ENCODE data around the gene SSBP4. TPM values are rescaled to one million over a fixed set of nuclear protein-coding genes. Genes with fewer than 3 reads are reported as not detected.

SSBP4 gene
- 28.5 and 141 TPM in 2 replicates for total RNA-seq (2011; cell fraction: chromatin; rRNA removed; ENCODE audit: low replicate concordance)
- 209 and 228 TPM in 2 replicates for total RNA-seq (2011; cell fraction: nucleolus; rRNA removed)
- 68.6 and 76.2 TPM in 2 replicates for total RNA-seq (2011; cell fraction: nucleoplasm; rRNA removed)
- total RNA-seq (2014; rRNA removed) (125 and 188 TPM in 2 replicates), total RNA-seq (2014; rRNA removed; fragmentation: Illumina TruSeq; extraction: Trizol) (21.2 and 21.4 TPM in 2 replicates), total RNA-seq (2015; rRNA removed; fragmentation: Illumina TruSeq; extraction: Trizol) (72.3 and 76.3 TPM in 2 replicates), total RNA-seq (2021) (189 TPM in 2 replicates), polyA plus RNA-seq (2011; rRNA removed) (20.1 and 25.9 TPM in 2 replicates), polyA plus RNA-seq (2014; fragmentation: Illumina TruSeq; extraction: Trizol) (39.0 and 114 TPM in 2 replicates), polyA plus RNA-seq (2014; fragmentation: Nextera tagmentation; extraction: Ambion mirVana) (1 to 10 TPM; 1.1 to 1.9 TPM), polyA plus RNA-seq (2014; rRNA removed) (119 and 133 TPM in 2 replicates), polyA minus RNA-seq (2011; rRNA and poly(A)+ RNA removed) (3.6 and 7.0 TPM in 2 replicates), Bru-seq, nascent RNA (percentile 80 among the genes with signal in this experiment), BruChase-seq, experiment 1, labeled RNA remaining after a 2-hour chase (percentile 72 among the genes with signal in this experiment), BruChase-seq, experiment 2, labeled RNA remaining after a 6-hour chase (percentile 80 among the genes with signal in this experiment)
- 25.4 and 118 TPM in 2 replicates for polyA plus RNA-seq (2011; cell fraction: cytosol; rRNA removed)
- 134 and 296 TPM in 2 replicates for polyA plus RNA-seq (2011; cell fraction: nucleus; rRNA removed)
- 81.3 and 110 TPM in 2 replicates for polyA plus RNA-seq (2012)
- polyA minus RNA-seq (2011; cell fraction: cytosol; rRNA and poly(A)+ RNA removed), result 37.3 and 43.8 TPM in 2 replicates
- polyA minus RNA-seq (2011; cell fraction: nucleus; rRNA and poly(A)+ RNA removed), result 85.0 and 105 TPM in 2 replicates
- long read RNA-seq, experiment 1, transcript SSBP4-202 (17 exons, 1,721 nt), result minor isoform, 63 of 449 reads
- long read RNA-seq, experiment 1, transcript SSBP4-201 (18 exons, 1,768 nt), result major isoform, 68 of 449 reads
- long read RNA-seq, experiment 1, transcript SSBP4-203 (9 exons, 900 nt), result minor isoform, 12 of 449 reads
- long read RNA-seq, experiment 1, partial matches to known transcripts, result 134 of 449 reads
- long read RNA-seq, experiment 1, other reads (novel, unspliced or antisense), result 169 of 449 reads
- long read RNA-seq, experiment 2, transcript SSBP4-202 (17 exons, 1,721 nt), result minor isoform, 27 of 187 reads
- long read RNA-seq, experiment 2, transcript SSBP4-201 (18 exons, 1,768 nt), result major isoform, 31 of 187 reads
- long read RNA-seq, experiment 2, partial matches to known transcripts, result 62 of 187 reads
- long read RNA-seq, experiment 2, other reads (novel, unspliced or antisense), result 67 of 187 reads
- long read RNA-seq, experiment 3, partial matches to known transcripts, result 1 of 5 reads
- long read RNA-seq, experiment 3, other reads (novel, unspliced or antisense), result 1 of 5 reads

DNA sequence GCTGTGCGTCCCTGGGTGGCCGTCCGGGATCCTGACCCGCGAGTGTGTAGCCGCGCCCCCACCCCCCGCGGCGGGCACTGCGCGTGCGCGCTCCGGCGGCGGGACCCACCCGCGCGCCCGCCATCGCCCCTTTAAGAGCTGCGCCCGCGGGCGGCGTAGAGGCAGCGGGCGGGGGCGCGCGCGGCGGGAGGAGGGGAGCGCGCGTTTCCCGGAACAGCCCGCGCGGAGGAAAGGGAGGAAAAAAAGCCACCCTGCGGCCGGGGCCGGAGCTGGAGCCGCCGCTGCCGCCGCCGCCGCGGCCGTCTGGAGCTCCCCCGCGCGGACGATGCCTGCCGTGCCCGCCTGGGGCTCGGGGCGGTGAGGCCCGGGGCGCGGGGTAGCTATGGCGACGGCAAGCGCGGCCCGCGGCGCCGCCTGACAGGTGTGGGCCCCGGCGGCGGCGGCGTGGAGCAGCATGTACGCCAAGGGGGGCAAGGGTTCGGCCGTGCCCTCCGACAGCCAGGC lies at the start of gene SSBP4:
Gene SSBP4 (plus strand): TSS at position 204 of the 504 bp plus-strand sequence. CDS start 251 bp downstream, at position 455.
- Histone ChIP-seq H3K79me2 (ENCODE audit: control insufficient read depth, insufficient read depth, low read length) (peaks cover 65% of the 10 kb centered on the region), H3K9ac (ENCODE audit: insufficient read depth in 1 of 2, low read depth in 2 of 2, low read length in 2 of 2) (peak within 1 kb of the TSS; percentile 85 to 95), H3K27me3 (ENCODE audit: control insufficient read depth in 2 of 2, insufficient read depth in 2 of 2, low read length in 2 of 2) (no peaks in the 10 kb centered on the region), H3K9me3 (replicated peaks; ENCODE audit: control insufficient read depth, insufficient read depth, low read depth, low read length) (no peaks in the 10 kb centered on the region), H3K9me1 (ENCODE audit: control insufficient read depth, insufficient read depth, low read length) (no peaks in the 10 kb centered on the region), H2AFZ (ENCODE audit: low read depth, low read length) (peak within 1 kb of the TSS; percentile 92), H3K4me3 (peak within 1 kb of the TSS; percentile 60), H3K27ac (ENCODE audit: extremely low read depth, low read depth, low read length) (peak within 1 kb of the TSS; percentile 97), H4K20me1 (replicated peaks; ENCODE audit: control insufficient read depth, insufficient read depth, low read length) (peaks cover 14% of the 10 kb centered on the region), H3K4me1 (replicated peaks in 1 of 2; ENCODE audit: control insufficient read depth in 2 of 2, insufficient read depth in 2 of 2, low read length in 2 of 2) (peaks cover 54 to 96% of the 10 kb centered on the region in 2 experiments), H3K4me2 (ENCODE audit: insufficient read depth, low read length) (peak within 1 kb of the TSS; percentile 88), H3K36me3 (ENCODE audit: control insufficient read depth, insufficient read depth, low read length) (peaks cover 30% of the 10 kb centered on the region; the same call in 2 of the 3 replicates)
- ATAC-seq (peak; percentile 13), DNase-seq (ENCODE audit: extremely low read depth in 1 of 4, low spot score in 3 of 4) (peak; percentile 84 to 95 (median 88)), FAIRE-seq (no peak)
- ChIA-PET CTCF (ENCODE audit: low intra/inter-chr PET ratio) (interaction anchor here (0.6 to 1.4 kb wide), 4 partner anchors 31 to 227 kb away, joined by 3 to 5 read pairs (median 4); no protein-coding TSS in a partner anchor), POLR2A (interaction anchor here (0.6 to 11.1 kb wide), 12 partner anchors 10 to 228 kb away, joined by 3 to 244 read pairs (median 4); partner anchors contain the start of genes GDF15 and JUND)
- intact Hi-C loops (cut with micrococcal nuclease) (loop anchor here (5.0 kb wide), 1 partner anchor 217 kb away; the partner anchor contains the start of gene RAB3A), in situ Hi-C loops (cut with MboI) (loop anchor here (10.0 kb wide), 1 partner anchor 324 kb away; the partner anchor contains the start of gene MAST3)
- BruUV-seq (replicated peaks), result no TSS peak
- 0% methylated on average over 45 of the region's 80 CpGs for WGBS (ENCODE audit: insufficient coverage, low coverage, missing lambda C conversion rate)
- peak; percentile 46; the same call in 1 of the 2 replicates for TF ChIP-seq ERF (CRISPR knock-in tag; IDR thresholded peaks at IDR 0.05)
- no peak for TF ChIP-seq ZNF274 (IDR thresholded peaks at IDR 0.05; ENCODE audit: borderline replicate concordance, low read depth, low read length)
- peak in 1 of 2 experiments; percentile 90; a peak in 2 of 4 replicates for TF ChIP-seq NONO (IDR thresholded peaks at IDR 0.05; ENCODE audit: low read depth in 2 of 2, low read length in 1 of 2)
- no peak for TF ChIP-seq LARP7 (IDR thresholded peaks at IDR 0.05)
- no peak for TF ChIP-seq TEAD4 (IDR thresholded peaks at IDR 0.05; ENCODE audit: low read length)
- peak; percentile 75; the same call in 1 of the 2 replicates for TF ChIP-seq TEAD4 (CRISPR knock-in tag; IDR thresholded peaks at IDR 0.05; ENCODE audit: borderline replicate concordance)
- TF ChIP-seq HMGN3 (IDR thresholded peaks at IDR 0.05; ENCODE audit: borderline replicate concordance, extremely low read depth, insufficient read length, low read depth, low read length), result peak; percentile 83
- peak; percentile 68 for TF ChIP-seq ZNF384 (IDR thresholded peaks at IDR 0.05; ENCODE audit: low read depth, low read length)
- TF ChIP-seq, protein P1, sequence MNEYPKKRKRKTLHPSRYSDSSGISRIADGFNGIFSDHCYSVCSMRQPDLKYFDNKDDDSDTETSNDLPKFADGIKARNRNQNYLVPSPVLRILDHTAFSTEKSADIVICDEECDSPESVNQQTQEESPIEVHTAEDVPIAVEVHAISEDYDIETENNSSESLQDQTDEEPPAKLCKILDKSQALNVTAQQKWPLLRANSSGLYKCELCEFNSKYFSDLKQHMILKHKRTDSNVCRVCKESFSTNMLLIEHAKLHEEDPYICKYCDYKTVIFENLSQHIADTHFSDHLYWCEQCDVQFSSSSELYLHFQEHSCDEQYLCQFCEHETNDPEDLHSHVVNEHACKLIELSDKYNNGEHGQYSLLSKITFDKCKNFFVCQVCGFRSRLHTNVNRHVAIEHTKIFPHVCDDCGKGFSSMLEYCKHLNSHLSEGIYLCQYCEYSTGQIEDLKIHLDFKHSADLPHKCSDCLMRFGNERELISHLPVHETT (CRISPR knock-in tag; conservative IDR thresholded peaks at IDR 0.05 in 1 of 2, IDR thresholded peaks at IDR 0.05 in 1 of 2), result peak in 1 of 2 experiments; percentile 99; a peak in 2 of 4 replicates
- TF ChIP-seq MAZ (CRISPR knock-in tag; conservative IDR thresholded peaks at IDR 0.05 in 1 of 2, IDR thresholded peaks at IDR 0.05 in 1 of 2), result peak; percentile 86 to 95
- no peak for TF ChIP-seq ARHGAP35 (IDR thresholded peaks at IDR 0.05; ENCODE audit: partially characterized antibody)
- TF ChIP-seq C11orf30 (IDR thresholded peaks at IDR 0.05; ENCODE audit: low read depth), result no peak
- TF ChIP-seq ZNF695 (CRISPR knock-in tag; IDR thresholded peaks at IDR 0.05), result no peak
- TF ChIP-seq PCBP1 (IDR thresholded peaks at IDR 0.05; ENCODE audit: low read depth, low read length, poor library complexity, severe bottlenecking), result peak; percentile 5
- TF ChIP-seq CCAR2 (IDR thresholded peaks at IDR 0.05; ENCODE audit: low read depth, low read length), result no peak

All from K562 (cell line).